NCI-H1048 (cell line): ENCODE data around the gene CD74.
A peak's percentile ranks its signal among the peaks of the same experiment; 100 is the strongest.
"Not testable (repeated sequence)": the region's sequence is repeated elsewhere in the genome, so short reads cannot be mapped to it uniquely, and the experiment has no call there.

Experiments
- DNase-seq: peaks from one replicate; lab custom pipeline; 2025; lab: John Stamatoyannopoulos, UW

The CD74 gene

DNA sequence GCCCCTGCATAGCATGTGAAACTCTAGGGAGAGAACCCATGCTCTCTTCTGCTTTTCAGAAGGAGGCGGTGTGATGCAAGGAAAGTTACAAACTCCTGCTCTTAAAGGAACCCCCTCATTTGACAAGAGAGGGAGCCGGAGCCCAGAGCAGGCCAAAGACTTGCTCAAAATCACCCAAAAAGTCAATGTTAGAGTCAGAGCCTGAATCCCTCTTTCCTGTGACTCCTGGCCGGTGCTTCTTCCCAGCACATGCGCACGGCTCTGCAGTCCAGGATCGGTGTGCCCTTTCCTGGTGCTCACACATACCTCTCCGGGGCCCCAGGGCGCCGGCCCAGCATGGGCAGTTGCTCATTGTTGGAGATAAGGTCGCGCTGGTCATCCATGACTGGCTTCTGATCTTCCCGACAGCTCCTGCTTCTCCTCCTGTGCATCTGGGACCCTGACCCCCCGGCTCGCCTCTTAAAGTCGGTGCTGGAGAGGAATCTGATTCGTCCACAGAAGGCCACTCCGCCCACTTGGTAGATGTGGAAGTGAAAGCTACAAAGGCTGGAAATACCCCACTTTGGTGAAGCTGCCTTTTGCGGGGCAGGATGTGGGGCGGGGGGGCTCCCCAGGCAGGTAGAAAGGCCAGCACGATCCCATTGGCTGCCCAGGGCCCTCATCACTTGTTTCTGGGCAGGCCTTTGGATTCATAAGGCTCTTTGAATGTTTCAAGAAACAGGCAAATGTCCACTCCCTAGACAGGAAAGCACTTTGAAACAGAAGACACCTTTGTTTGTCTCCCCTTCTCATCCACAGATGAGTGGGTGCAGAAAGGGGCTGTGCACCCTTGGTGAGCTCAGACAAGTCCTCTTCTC lies at the start of gene CD74:
Gene CD74 (minus strand): TSS at position 592 of the 857 bp plus-strand sequence. CDS start 161 bp downstream, at position 431.
- DNase-seq: no peak

DNA sequence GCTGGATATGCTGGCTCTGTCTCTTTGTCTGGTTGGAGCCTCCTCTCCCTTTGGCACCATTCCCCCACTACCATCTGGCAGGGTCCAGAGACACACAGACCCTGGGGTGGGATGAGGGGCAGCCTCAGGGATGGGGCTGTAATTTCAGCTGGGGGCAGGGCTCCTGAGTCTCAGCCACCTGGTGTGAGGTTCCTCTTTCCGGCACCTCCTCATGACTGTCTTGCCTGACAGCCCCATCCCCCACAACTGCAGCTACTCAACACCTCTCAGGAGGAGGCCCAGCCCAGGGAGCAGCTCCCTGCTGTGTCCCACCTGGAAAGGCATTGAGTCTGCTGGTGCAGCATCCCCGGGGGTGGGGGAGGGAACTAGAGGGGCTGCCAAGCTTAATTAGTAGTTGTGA lies 48.5 kb upstream of the CD74 start:
- no peak for DNase-seq

- no peak for DNase-seq
Observed at GRCh38 chr5:150460781-150461180, 48.1 kb upstream of the CD74 start.

DNA sequence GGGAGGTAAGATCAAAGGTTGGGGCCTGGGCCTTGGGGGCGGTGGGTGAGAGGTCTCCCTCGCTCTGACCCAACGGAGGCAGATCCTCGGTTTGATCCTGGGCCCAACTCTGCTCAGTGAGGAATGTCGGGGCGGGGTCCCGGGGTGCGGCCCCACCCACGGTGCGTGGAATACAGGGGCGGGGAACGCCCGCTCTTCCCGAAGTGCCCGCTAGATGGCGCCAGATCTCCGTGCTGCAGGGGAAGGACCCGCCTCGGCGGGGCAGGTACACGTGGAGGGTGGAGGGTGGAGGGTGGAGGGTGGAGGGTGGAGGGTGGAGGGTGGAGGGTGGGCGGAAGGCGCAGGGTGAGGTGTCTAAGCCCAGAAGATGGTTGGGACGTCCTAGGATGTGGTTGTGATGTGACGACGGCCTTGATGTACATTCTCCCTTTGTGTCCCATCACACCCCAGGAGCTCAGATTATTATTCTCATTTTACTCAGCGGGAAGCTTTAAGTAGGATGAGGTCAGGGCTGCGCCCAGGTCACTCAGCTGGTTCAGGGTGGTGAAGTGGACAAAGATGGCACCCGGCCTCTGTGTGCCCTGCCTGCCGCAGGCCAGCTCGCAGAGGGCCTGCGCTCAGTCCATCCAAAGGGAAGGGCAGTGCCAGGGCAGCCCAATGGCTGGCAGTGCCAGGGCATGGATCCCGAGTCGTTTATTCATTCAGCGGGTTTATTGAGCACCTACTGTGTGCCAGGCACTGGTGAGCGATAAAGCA lies 46.3 kb upstream of the CD74 start:
- peak; percentile 66 for DNase-seq

DNA sequence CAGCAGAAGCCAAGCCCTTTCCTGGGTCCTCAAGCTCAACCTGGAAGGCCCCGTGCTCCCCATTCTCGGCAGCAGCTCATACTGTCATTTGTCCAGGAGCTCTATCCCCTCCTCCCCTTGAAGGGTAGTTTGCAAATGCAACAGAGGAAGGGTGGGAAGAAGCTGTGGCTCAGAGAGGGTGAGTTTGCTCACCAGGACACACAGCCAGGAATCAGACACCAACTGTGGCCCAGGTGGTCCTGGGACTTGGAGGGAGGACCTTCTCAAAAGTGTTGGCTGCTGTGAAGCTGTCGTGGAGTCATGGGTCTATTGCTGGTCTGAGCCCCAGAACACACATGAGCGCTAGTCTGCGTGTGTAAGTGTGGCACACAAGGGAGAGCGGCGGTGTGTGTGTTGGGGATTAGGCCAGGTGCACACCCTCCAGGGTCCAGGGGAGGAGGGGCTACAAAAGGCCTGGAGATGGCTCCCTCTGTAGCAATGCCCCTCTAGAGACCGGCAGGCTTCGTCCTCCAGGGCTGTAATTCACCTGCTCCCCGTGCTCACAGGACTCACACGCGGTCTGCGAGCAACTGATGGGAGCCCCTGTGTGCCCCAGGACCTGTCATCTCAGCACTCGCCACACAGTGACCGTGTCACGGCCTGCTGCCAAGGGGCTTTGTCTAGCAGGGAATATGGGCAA lies 45.0 kb upstream of the CD74 start:
- DNase-seq: no peak

GRCh38 chr5:150457121-150457520 lies 44.4 kb upstream of the CD74 start:
- DNase-seq: no peak

- no peak for DNase-seq
Observed at GRCh38 chr5:150454492-150455229, 42.0 kb upstream of the CD74 start.

DNA sequence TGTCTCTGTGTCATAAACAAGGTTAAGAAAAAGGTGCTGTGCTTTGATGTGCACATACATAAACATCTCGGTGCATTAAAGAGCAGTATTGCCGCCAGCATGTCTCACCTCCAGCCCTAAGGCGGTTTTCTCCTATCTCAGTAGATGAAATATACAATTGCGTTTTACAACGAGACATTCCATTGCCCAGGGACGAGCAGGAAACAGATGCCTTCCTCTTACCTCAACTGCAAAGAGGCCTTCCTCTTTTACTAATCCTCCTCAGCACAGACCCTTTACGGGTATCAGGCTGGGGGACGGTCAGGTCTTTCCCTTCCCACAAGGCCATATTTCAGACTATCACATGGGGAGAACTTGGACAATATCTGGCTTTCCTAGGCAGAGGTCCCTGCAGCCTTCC lies 41.3 kb upstream of the CD74 start:
- not testable (repeated sequence) for DNase-seq

DNA sequence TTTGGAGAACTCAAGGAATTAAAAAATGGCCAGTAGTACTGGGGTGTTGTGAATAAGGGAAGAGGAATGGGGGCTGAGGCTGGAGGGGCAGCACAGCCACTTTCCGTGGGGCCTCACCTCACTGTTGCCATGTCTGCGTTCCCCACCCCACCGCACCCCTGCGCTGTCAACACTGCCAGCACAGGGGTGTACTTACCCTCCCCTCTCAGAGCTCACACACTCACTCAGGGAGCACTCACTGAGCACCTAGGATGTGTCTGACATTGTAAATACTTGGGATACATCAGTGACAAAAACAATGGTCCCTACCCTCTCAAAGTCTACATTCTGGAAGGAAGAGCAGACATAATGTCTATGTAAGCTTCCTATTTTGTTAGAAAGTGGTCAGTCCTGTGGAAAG lies 40.2 kb upstream of the CD74 start:
- no peak for DNase-seq

- no peak for DNase-seq
Observed at GRCh38 chr5:150451594-150451993, 38.9 kb upstream of the CD74 start.

DNA sequence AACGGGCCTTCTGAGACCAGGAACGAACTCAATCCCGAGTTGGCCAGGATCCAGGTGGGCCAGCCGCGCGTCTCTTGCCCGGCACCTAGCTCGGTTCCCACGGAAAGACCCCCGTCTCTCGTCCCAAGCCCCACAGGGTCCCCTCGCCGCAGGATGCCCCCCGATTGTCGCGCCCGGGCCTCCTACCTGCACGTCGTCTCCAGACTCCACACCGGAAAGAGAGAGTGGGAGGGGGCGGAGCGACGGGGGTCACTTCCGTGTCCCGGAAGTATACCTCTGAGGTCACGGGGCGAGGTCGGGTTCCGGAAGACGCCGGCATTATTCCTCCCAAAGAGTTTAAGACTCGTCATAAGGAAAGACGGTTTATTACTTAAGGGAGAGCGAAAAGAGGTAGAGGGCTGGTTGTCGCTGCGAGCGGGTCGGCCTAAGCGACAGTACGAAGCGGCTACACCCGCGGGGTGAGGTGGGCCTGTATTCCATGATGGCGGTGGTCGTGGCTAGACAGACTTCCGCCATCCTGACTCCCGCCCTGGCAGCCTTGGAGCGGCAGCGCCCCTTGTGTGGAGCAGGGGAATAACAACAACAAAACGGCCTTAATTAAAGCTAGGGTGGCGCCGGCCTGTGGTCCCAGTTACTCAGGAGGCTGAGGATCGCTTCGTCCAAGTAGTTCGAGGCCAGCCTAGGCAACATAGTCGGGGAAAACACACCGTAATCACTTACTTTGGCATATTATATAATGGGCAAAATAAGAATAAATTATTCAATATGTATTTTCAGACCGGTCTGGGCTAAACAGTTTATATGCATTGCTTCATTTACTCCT lies 37.0 kb upstream of the CD74 start, which contains the start of gene RPS14:
Gene RPS14 (minus strand): TSS at position 223 of the 823 bp plus-strand sequence. CDS start 2,006 bp downstream, outside the sequence.
- peak; percentile 81 for DNase-seq

DNA sequence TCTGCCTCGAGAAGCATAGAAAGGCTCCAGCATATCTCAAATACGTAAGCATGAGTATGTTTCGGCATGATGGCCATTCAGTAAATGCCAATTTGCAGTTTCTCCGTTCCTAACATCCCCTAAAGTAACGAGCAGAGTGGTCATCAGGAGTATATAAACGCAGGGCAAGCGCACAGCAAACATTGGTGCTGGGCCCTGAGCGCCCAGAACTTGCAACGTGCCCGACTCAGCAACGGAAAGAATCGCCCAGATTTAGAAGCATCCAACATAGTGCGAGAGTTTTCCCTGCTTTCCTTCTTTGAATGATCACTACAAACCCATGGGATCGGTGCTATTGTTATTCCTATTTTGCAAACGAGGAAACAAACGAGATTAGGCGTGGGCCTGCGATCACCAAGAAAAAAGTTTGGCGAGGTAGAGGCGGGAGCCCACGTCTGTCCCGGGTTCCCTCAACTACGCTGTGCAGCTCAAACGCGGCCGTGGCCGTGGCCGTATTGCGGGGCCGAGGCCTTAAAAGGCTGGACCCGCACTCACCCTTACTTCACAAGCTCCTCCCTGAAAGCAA lies 36.3 kb upstream of the CD74 start:
- no peak for DNase-seq

GRCh38 chr5:150448334-150448733 lies 35.6 kb upstream of the CD74 start:
- no peak for DNase-seq

DNA sequence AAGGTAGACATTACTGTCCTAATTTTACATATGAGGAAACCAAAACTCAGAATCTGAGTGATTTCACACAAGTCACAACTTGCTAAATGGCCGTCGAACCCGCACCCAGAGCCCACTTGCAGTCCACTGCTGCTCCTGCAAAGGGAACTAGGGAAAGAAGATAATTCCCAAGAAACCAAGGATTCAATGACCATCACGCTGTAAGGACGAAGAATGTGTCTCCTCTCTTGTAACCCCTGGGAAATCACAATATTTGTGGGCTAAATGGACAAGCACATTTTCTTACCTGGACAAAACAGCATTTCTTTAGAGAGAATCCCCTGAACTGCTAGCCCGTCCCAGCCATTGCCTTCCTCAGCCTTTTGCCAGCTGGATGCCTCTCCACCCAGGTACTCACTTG lies 34.5 kb upstream of the CD74 start:
- no peak for DNase-seq

GRCh38 chr5:150446583-150446982 lies 33.9 kb upstream of the CD74 start:
- no peak for DNase-seq

- no peak for DNase-seq
Observed at GRCh38 chr5:150446088-150446487, 33.4 kb upstream of the CD74 start.

- DNase-seq: no peak
Observed at GRCh38 chr5:150444770-150445169, 32.1 kb upstream of the CD74 start.

- DNase-seq: no peak
Observed at GRCh38 chr5:150443242-150444075, 30.7 kb upstream of the CD74 start.

GRCh38 chr5:150442699-150443080 lies 30.0 kb upstream of the CD74 start:
- DNase-seq: no peak
